ENCODE measurements around the gene ZNF710.
"Not testable (repeated sequence)": the region's sequence is repeated elsewhere in the genome, so short reads cannot be mapped to it uniquely, and the experiment has no call there.

ZNF710 gene

GRCh38 chr15:90109163-90109751 is 108.1 kb downstream of the ZNF710 start:
- DNase-seq = not testable (repeated sequence)

DNA sequence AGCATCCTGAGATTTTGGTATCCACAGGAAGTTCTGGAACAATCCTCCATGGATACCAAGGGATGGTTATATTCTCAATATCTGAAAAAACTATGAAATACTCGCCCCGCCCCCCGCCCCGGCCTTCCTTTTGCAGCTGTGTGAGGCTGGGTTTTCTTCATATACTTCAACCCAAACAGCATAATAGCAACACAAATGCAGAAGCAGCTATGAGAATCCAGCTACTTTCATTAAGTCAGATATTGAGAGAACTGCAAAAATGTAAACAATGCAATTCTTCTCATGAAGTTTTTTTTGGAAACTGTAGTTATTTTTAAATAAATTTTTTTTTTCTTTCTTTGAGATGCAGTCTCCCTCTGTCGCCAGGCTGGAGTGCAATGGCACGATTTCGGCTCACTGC is 112.0 kb downstream of the ZNF710 start:
- no peak for DNase-seq

DNA sequence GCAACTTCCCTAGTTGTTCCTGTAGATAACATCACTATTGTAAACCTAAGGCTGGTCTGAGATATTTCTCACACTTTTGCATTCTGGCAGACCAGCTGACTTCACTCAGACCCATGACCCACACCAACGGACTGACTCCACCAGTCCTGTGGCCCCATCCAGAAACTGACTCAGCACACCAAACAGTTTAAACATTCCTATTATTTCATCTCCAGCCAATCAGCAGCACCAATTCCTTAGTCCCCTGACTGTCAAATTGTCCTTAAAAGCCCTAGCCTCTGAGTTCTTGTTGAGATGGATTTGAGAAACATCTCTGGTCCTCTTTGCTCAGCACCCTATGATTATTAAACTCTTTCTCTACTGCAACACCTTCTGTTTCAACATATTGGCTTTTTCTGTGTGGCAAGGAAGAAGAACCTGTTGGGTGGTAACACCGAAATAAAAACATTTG is 113.4 kb downstream of the ZNF710 start:
- DNase-seq = no peak

DNA sequence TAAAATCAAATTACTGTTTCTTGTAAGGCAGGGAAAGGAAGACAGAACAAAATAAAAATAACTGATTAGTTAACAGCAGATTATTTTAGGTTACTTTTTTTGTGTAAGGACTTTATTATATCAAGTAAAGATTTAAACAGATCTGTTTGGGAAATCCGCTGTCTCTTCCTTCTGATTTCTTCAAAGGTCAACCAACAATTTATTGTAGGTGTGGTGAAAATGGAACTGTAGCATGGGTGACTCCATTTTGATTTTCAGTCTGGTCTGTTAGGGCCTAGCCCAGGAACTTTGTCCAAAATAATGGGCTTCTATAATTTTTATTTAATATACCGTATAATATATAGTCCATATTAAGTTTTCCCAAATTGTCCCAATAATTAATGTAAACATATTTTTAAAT is 114.7 kb downstream of the ZNF710 start:
- no peak for DNase-seq

DNA sequence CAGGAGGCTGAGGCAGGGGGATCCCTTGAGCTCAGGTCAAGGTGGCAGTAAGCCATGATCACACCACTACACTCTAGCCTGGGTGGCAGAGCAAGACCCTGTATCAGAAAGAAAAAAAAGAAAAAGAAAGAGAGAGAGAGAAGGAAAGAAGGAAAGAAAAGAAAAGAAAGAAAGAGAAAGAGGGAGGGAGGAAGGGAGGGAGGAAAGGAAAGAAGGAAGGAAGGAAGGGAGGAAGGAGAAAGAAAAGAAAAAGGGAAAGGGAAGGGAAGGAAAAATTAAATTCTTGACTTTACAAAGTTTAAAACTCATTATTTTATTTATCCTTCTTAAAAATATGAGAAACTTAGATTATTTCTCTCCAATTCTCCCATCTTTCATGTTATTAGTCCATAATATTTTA is 118.2 kb downstream of the ZNF710 start:
- no peak for DNase-seq

DNA sequence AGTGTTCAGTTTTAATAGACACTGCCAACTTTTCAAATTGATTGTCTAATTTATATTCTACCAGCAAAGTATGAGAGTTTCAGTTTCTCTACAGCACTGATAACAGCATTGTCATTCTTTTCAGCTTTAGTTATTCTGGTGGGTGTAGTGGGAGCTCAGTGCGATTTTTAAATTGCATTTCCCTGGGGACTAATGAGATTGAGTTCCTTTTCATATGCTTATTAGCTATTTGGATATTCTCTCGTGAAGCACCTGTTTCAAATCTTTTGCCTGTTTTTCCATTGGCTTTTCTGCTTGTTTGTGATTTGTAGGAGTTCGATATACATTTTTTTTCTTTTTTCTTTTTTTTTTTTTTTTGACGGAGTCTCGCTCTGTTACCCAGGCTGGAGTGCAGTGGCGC is 120.0 kb downstream of the ZNF710 start:
- no peak for DNase-seq

GRCh38 chr15:90124507-90124906 is 123.4 kb downstream of the ZNF710 start:
- DNase-seq = no peak

- DNase-seq = no peak
These were observed 124.9 kb downstream of the ZNF710 start for GRCh38 chr15:90126022-90126421.

DNA sequence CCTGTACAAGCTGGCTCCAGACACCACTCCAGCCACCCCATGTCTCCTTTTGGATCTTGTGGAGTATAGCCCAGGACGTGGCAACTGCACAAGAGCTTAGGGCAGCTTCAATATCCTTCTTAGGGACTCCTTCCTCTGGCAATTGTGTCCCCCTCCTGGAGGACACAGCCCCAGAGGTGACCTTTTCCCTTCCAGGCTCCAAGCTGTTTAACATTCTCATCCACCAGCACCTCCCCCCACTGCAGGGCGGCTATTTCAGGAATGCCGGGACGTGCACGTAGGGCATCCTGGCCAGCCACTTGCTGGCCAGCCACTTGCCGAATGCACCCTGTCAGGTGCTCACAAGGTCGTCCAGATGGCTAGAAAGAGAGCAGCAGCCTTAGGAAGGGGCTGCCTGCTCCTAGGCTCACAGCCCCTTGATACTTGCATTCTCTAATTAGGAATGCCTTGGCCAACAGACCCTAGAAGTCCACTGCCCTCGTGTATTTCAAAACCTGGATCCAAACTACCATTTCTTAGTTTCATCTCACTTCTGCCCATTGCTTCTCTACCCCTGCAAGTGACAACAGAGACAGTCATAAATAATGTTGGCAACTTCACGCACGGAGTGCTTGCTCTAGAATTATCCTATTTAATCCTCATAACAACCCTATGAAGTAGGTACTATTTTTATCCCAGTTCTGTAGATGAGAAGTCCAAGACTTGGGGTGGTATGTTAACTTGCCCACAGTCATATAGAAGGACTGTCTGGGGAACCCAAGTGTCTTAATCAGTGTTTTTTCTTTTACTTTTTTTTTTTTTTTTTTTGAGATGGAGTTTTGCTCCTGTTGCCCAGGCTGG is 125.7 kb downstream of the ZNF710 start:
- DNase-seq = no peak

DNA sequence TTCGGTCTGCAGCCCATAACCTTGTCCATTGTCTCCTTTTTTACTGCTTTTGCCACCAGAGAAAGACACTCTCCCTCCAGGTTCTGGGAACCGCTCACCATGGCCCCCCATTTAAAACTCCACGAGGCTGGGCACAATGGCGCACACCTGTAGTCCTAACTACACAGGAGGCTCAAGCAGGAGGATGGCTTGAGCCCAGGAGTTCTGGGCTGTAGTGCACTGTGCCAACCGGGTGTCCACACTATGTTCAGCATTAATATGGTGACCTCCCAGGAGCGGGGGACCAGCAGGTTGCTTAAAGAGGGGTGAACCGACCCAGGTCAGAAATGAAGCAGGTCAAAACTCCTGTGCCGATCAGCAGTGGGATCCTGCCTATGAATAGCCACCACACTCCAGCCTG is 129.2 kb downstream of the ZNF710 start:
- DNase-seq = no peak

Data from activated CD4-positive, alpha-beta T cell treated with anti-CD3 and anti-CD28 coated beads, Interleukin-2, amount 50 U/mL, for 4 hours (primary cell).